GM11168 (cell line): ENCODE measurements around the gene RIPOR2.
"Not testable (repeated sequence)": the region's sequence is repeated elsewhere in the genome, so short reads cannot be mapped to it uniquely, and the experiment has no call there.

Source experiments
- in situ Hi-C: fragments of 300-500 bp; cut with MboI; formaldehyde crosslinking; loops from one replicate; pipeline ENCODE4 v1.12.0; 2022; ENCODE audit warnings: low sequenced_read_pairs; ENCODE audit not compliant: unreplicated experiment

The RIPOR2 gene

GRCh38 chr6:24779416-24780016 is 156.2 kb downstream of the RIPOR2 start:
- in situ Hi-C loops: no loop called here

- in situ Hi-C loops: no loop called here
These were observed 156.9 kb downstream of the RIPOR2 start for GRCh38 chr6:24778878-24779277.

GRCh38 chr6:24778121-24778520 is 157.6 kb downstream of the RIPOR2 start:
- in situ Hi-C loops: no loop called here

DNA sequence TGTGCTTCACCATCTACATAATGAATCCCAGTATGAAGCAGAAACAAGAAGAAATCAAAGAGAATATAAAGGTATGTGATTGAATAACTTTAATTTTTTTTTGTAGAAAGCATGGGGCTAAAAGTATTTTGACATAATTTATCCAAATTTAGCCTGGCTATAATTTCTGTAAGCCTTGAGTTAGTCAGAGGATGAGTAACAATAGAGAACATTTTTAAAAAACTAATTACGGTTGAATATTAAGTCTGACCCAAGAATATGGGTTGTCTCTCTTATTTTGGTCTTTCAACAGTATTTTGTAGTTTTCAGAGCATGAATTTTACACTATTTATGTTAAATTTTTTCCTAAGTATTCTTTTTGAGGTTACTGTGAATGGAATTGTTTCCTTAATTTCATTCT is 158.5 kb downstream of the RIPOR2 start:
- in situ Hi-C loops: no loop called here

GRCh38 chr6:24775520-24776058 is 160.2 kb downstream of the RIPOR2 start:
- in situ Hi-C loops: no loop called here

DNA sequence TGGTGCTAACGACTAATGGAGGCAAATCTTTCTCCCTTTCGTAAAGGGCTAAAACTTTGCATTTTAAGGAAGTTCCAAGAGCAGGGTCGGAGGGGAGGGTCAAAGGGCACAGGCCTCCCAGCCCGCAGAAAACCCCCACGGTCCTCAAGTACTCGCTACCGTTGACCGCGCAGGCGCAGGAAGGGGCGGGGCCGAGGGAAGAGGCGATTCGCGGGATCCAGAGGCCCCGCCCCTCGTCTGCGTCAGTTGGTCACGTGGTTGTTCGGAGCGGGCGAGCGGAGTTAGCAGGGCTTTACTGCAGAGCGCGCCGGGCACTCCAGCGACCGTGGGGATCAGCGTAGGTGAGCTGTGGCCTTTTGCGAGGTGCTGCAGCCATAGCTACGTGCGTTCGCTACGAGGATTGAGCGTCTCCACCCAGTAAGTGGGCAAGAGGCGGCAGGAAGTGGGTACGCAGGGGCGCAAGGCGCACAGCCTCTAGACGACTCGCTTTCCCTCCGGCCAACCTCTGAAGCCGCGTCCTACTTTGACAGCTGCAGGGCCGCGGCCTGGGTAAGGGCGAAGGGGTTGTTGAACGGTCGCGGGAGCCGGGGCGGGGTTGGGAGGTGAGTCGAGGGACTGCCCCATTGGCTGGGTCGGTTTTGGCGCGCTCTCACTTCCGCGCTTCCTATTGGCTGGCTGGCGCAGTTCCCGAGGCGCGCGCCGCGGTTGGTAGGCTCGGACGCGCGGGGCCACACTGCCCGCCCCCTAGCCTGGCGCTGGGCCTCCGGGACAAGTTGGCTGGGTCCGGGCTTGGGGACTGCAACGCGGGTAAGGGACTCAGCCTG is 160.9 kb downstream of the RIPOR2 start, which contains the start of gene GMNN:
TSS of gene GMNN (plus strand) at position 242 of the 824 bp plus-strand sequence. CDS start 2,310 bp downstream, outside the sequence.
- in situ Hi-C loops: no loop called here

- in situ Hi-C loops: loop anchor here (10.0 kb wide), 1 partner anchor 184 kb away; no protein-coding TSS in a partner anchor
These were observed 167.4 kb downstream of the RIPOR2 start for GRCh38 chr6:24768361-24768760.

DNA sequence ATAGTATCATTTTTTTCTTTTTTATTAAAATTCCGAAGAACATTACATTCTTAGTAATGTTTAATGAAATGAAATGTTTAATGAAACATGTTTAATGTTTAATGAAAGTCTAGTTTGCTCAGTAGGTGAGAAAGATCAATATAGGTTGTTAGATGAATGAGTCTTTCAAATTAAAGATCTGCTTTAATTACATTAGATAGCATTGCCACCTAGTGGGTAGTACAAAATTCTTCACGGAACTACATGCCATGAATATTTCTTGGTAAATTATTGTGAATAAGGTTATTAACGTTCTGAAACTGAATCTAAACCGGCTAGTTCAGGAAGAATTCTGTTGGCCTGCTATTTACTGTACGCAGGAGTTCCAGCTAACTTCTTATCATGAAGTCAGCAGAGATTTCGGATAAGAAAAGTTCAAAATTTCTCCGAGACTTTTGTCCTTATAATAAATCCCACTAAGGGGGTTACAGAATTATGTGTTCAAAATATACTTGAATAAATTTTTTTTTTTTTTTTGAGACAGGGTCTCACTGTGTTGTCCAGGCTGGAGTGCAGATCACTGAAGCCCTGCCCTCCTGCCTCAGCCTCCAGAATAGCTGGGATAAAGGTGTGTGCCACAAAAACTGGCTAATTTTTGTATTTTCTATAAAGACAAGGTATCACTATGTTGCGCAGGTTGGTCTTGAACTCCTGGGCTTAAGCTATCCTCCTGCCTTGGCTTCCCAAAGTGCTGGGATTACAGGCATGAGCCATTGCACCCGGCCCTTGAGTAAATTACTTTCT is 168.9 kb downstream of the RIPOR2 start:
- in situ Hi-C loops: loop anchor here (10.0 kb wide), 1 partner anchor 182 kb away; no protein-coding TSS in a partner anchor

DNA sequence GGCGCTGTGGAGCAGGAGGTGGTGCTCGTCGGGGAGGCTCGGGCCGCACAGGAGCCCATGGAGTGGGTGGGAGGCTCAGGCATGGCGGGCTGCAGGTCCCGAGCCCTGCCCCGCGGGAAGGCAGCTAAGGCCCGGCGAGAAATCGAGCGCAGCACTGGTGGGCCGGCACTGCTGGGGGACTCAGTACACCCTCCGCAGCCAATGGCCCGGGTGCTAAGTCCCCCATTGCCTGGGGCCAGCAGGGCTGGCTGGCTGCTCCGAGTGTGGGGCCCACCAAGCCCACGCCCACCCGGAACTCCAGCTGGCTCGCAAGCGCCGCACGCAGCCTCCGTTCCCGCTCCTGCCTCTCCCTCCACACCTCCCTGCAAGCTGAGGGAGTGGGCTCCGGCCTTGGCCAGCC is 169.8 kb downstream of the RIPOR2 start:
- in situ Hi-C loops: loop anchor here (10.0 kb wide), 1 partner anchor 181 kb away; no protein-coding TSS in a partner anchor

DNA sequence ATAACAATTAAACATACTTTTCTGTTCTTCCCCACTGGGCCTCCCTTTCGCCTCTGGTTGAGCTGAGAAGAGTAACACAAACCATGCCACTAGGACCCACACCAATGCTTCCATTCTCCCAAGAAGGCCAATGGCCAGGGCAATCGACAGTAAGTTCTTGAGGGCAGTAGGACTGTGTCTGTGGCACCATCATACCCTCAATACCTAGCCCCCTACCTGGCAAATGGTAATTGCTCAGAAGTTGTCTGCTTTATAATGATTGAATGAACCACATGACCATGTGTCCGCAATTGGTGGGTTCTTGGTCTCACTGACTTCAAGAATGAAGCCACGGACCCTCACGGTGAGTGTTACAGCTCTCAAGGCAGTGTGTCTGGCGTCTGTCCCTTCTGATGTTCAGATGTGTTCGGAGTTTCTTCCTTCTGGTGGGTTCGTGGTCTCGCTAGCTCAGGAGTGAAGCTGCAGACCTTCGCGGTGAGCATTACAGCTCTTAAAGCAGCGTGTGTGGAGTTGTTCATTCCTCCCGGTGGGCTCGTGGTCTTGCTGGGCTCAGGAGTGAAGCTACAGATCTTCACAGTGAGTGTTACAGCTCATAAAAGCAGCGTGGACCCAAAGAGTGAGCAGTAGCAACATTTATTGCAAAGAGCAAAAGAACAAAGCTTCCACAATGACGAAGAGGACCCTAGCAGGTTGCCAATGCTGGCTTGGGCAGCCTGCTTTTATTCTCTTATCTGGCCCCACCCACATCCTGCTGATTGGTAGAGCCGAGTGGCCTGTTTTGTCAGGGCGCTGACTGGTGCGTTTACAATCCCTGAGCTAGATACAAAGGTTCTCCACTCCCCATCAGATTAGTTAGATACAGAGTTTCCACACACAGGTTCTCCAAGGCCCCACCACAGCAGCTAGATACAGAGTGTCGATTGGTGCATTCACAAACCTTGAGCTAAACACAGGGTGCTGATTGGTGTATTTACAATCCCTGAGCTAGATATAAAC is 170.6 kb downstream of the RIPOR2 start:
- in situ Hi-C loops: loop anchor here (10.0 kb wide), 1 partner anchor 180 kb away; no protein-coding TSS in a partner anchor

DNA sequence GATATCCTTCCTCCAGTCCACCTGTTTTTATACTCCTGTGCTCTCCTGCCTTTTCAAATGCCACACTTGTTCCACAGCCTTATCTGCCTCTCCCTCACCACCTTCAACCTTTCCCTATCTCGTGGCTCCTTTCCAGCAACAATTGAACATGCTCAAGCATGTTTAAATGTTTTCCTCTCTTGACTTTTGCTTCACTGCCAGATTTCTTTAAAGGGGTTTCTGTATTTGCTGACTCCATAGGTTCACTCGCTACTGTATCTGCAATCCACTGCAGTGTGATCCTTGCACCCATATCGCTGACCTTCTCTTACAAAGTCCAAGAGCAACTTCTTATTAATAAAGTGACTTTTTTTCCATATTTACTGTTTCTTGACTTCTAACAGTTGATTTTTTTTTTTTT is 172.2 kb downstream of the RIPOR2 start:
- in situ Hi-C loops: loop anchor here (10.0 kb wide), 1 partner anchor 179 kb away; no protein-coding TSS in a partner anchor

GRCh38 chr6:24761851-24762250 is 173.9 kb downstream of the RIPOR2 start:
- in situ Hi-C loops: loop anchor here (10.0 kb wide), 1 partner anchor 177 kb away; no protein-coding TSS in a partner anchor

- in situ Hi-C loops: loop anchor here (10.0 kb wide), 1 partner anchor 177 kb away; no protein-coding TSS in a partner anchor
These were observed 174.4 kb downstream of the RIPOR2 start for GRCh38 chr6:24761193-24761835.

GRCh38 chr6:24760210-24760609 is 175.6 kb downstream of the RIPOR2 start:
- in situ Hi-C loops: loop anchor here (10.0 kb wide), 1 partner anchor 175 kb away; no protein-coding TSS in a partner anchor

DNA sequence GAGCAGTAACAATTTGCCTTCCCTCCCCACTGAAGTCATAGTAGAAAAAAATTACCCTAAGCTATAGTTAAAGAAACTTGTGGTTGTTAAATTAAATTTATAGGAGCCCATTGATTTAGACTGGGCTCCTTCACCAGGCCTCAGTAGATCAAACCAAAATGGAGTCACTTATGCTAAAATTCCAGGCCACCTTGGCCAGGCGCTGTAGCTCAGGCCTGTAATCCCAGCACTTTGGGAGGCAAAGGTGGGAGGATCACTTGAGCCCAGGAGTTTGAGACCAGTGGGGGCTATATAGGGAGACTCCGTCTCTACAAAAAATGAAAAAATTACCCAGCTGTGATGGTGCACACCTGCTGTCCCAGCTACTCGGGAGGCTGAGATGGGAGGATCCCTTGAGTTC is 176.0 kb downstream of the RIPOR2 start:
- in situ Hi-C loops: loop anchor here (10.0 kb wide), 1 partner anchor 175 kb away; no protein-coding TSS in a partner anchor

DNA sequence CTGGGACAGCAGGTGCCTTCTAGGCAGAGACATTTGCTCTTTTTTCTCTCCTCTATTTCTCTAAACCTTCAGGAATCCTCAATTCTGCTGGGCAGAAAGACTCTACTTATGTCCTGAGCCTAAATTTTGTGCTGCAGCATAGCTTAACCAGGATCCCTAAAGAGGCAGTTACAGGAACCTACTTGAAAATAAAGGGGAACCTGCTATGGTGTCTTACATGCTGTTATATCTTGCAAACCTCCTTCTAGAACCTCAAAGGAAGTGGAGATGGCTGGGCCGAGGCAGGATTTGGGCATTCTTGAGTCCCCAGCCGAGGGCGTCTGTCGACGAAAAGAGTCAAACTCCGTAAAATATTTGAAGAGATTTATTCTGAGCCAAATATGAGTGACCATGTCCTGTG is 178.1 kb downstream of the RIPOR2 start:
- in situ Hi-C loops: no loop called here

GRCh38 chr6:24755279-24755678 is 180.5 kb downstream of the RIPOR2 start:
- in situ Hi-C loops: no loop called here

- in situ Hi-C loops: not testable (repeated sequence)
These were observed 181.4 kb downstream of the RIPOR2 start for GRCh38 chr6:24754378-24754777.
